LNCAP (cell line): ENCODE measurements around the gene POLD2.

ENCODE experiments used
- TF ChIP-seq, protein P1 (sequence below): fragments of 450-650 bp; IDR thresholded peaks from 2 replicates; pipeline ENCODE4 v1.5.1; 2017; ENCODE audit warnings: mild to moderate bottlenecking

The POLD2 gene

DNA sequence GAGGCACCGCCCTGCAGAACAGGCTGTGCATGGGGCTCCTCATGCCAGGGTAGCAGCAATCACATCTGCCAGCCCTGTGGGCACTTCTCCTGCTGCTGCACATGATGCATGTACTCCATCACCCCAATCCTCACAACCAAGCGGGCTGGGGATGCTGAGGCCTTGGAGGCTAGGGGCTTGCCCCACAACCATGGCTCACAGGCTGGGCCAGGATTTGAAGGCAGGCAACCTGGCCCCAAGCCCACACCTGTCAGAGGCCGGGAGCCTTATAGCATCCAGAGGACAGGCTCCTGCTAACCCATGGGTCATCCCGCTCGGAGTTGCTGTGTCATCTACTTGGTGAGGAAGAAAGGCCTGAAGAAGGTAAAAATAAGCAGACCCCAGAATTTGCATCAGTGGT is 43.2 kb downstream of the POLD2 start:
- TF ChIP-seq, protein P1, sequence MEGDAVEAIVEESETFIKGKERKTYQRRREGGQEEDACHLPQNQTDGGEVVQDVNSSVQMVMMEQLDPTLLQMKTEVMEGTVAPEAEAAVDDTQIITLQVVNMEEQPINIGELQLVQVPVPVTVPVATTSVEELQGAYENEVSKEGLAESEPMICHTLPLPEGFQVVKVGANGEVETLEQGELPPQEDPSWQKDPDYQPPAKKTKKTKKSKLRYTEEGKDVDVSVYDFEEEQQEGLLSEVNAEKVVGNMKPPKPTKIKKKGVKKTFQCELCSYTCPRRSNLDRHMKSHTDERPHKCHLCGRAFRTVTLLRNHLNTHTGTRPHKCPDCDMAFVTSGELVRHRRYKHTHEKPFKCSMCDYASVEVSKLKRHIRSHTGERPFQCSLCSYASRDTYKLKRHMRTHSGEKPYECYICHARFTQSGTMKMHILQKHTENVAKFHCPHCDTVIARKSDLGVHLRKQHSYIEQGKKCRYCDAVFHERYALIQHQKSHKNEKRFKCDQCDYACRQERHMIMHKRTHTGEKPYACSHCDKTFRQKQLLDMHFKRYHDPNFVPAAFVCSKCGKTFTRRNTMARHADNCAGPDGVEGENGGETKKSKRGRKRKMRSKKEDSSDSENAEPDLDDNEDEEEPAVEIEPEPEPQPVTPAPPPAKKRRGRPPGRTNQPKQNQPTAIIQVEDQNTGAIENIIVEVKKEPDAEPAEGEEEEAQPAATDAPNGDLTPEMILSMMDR: no peak

DNA sequence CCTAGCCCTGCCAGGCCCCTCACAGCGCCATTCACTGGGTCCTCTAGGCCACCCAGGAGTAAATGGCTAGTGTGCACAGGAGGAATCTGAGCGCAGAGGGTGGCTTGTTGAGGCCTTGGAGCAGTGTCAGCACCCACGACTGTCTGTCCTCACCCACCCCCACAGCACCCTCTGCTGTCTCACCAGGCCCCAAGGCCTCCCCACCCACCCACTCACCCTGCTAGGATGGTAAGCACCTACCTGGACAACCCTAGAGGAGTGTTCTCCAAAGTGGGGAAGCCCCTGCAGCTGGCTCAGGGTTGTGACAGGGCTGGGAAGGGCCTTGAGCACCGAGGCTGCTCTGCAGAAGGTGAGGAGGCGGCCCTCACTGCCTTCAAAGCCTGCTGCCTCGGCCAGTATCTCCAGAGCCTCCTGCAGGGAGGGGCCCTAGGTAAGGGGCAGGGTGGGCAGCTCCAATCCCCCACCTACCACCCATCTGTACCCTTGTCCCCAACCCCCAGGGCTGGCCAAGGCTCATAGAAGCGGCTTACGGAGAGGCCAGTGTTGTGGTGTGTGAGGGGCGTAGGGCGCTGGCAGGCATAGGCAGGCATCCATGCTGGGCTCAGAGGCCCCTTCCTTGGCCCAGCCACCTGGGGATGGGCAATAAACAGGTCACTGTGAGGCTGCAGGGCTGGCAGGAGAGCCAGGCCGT is 43.9 kb downstream of the POLD2 start:
- TF ChIP-seq, protein P1: no peak

DNA sequence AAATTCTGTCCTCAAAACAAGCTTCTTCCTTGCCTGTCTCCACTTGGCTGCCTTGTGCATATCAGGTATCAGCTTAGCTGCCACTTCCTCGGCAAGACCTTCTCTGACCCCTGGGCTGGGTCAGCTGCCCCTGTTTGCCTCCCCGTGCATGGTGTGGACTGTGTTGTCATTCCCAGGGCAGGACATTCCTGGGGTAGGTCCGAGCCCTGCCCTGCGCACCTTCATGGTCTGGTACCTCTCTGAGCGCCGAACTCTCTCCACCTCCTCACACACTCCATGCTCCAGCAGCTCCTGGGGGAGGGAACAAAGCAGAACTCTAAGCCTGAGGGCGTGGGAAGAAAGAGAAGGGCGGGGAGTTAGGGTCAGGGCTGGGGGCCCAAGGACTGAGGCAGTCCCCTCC is 44.8 kb downstream of the POLD2 start:
- TF ChIP-seq, protein P1: no peak

DNA sequence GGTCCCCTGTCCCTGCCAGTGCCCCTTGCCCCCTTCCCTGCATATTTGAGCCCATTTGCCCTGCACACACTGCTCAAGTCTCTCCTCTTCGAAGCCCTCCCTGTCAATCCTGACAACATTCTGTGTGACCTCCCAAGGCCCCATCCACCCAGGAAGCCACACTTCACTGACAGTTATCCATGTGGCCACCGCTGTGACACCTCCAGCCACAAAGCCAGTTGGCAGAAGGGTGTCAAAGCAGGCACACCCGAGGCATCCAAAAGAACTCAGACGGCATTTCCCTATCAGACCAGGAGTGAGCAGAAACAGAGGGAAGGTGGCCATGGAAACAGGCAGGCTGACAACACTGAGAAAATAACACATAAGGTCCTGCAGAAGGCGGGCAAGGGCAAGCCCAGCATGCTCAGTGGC is 45.7 kb downstream of the POLD2 start:
- TF ChIP-seq, protein P1: no peak

DNA sequence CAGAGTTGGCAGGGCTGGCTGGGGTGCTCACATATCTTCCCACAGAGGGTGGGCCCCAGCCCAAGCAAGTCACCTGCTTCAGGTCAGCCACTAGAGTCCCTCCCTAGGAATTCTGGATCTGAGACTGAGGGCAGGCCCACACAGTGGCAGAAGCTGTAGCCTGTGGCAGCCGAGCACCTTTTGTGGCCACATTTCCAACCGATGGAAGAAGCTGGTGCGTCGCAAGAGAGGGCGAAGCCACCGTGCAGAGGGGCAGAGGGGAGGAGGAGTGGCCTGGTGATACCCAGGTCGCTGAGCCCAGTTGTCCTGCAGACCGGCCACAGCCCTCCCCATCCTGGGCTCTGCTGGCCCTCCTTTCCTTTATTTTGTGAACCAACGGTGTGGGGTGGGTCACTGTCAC is 46.3 kb downstream of the POLD2 start:
- TF ChIP-seq, protein P1: no peak

DNA sequence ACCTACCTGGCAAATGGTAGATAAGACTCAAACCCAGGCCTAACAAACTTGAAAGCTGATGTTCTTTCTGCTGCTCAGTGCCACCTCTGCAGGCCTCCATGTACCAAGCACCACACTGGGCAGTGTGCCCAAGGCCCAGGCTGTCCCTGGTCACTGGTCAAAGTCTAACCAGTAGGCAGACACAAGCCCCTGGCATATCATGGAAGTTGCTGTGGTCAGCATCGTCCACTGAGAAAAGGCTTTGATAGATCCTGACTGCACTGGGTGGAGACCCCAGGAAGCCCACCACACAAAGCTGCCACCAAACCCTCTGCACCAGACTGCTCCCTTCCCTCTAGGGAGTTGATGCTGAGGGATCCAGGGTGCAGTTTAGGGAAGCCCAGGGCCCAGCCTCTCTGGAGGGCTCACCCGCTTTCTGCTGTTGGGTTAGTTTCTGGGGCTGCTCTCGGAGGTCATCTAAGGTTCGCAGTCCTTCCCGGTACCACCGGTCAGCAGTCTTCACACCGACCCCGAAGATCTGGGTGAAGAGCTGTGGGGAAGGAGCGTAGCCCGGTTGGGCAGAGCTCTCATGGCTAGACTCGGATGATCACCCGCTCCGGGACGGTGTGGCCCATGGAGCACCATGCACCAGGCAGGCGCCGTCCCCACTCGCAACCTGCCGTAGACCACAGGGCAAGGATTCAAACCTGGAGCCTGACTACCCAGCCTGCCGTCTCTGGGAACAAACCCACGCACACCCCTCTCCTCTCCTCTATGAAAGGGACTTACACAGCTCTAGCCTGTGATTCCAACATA is 47.0 kb downstream of the POLD2 start:
- TF ChIP-seq, protein P1: no peak

DNA sequence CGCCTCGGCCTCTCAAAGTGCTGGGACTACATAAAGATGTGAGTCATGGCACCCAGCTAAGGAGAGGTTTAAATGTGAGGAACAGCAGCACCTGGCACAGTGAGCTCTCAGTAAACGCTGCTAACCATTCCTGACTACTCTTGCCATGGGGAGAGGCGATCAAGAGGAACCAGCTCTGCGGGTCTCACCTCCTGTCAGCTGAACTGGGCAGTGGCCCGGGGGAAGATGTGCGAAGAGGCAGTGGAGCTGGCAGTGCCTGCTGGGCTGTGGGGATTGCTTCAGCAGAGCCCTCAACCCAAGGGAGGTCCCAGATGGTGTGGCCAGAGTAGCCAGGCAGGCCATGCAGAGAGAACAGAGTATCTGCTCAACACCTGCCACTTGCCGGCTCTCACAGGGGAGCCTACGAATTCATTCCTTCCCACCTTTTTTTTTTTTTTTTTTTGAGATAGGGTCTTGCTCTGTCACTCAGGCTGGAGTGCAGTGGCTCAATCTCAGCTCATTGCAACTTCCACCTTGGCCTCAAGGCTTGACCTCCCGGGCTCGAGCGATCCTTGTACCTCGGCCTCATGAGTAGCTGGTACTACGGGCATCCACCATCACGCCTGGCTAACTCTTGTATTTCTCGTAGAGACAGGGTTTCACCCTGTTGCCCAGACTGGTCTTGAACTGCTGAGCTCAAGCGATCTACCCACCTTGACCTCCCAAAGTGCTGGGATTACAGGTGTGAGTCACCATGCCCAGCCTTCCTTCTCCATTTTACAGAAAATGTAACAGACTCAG is 47.9 kb downstream of the POLD2 start:
- TF ChIP-seq, protein P1: no peak
